NCI-H526 treated with DMSO at 0.1 percent for 48 hours (cell line): ENCODE measurements around the gene TRPM5.
"Not testable (repeated sequence)": the region's sequence is repeated elsewhere in the genome, so short reads cannot be mapped to it uniquely, and the experiment has no call there.

Experiments
- DNase-seq: peaks from one replicate; lab custom pipeline; 2025; lab: John Stamatoyannopoulos, UW

TRPM5 gene

GRCh38 chr11:2443881-2444820 is at the start of gene TRPM5:
TSS of gene TRPM5 (minus strand) at chr11:2444514. CDS start at chr11:2423036, 21,478 bp downstream.
- no peak for DNase-seq

GRCh38 chr11:2489083-2489482 is 44.8 kb upstream of the TRPM5 start:
- DNase-seq, result no peak

GRCh38 chr11:2488004-2488403 is 43.7 kb upstream of the TRPM5 start:
- DNase-seq, result no peak

GRCh38 chr11:2484576-2485125 is 40.3 kb upstream of the TRPM5 start:
- DNase-seq, result no peak

- DNase-seq, result no peak
Observed at GRCh38 chr11:2483426-2483825, 39.1 kb upstream of the TRPM5 start.

- DNase-seq, result no peak
Observed at GRCh38 chr11:2482745-2483144, 38.4 kb upstream of the TRPM5 start.

- DNase-seq, result no peak
Observed at GRCh38 chr11:2482204-2482603, 37.9 kb upstream of the TRPM5 start.

- DNase-seq, result no peak
Observed at GRCh38 chr11:2481253-2481652, 36.9 kb upstream of the TRPM5 start.

- DNase-seq, result no peak
Observed at GRCh38 chr11:2480874-2481220, 36.5 kb upstream of the TRPM5 start.

GRCh38 chr11:2480067-2480873 is 36.0 kb upstream of the TRPM5 start:
- not testable (repeated sequence) for DNase-seq

GRCh38 chr11:2477936-2478335 is 33.6 kb upstream of the TRPM5 start:
- no peak for DNase-seq

- no peak for DNase-seq
Observed at GRCh38 chr11:2477254-2477653, 32.9 kb upstream of the TRPM5 start.

- no peak for DNase-seq
Observed at GRCh38 chr11:2475136-2475918, 31.0 kb upstream of the TRPM5 start.

- DNase-seq, result no peak
Observed at GRCh38 chr11:2474059-2474901, 30.0 kb upstream of the TRPM5 start.

GRCh38 chr11:2473361-2474058 is 29.2 kb upstream of the TRPM5 start:
- no peak for DNase-seq

GRCh38 chr11:2472428-2473186 is 28.3 kb upstream of the TRPM5 start:
- DNase-seq, result no peak

- DNase-seq, result no peak
Observed at GRCh38 chr11:2471804-2472096, 27.4 kb upstream of the TRPM5 start.

- DNase-seq, result no peak
Observed at GRCh38 chr11:2471048-2471803, 26.9 kb upstream of the TRPM5 start.

GRCh38 chr11:2470495-2470894 is 26.2 kb upstream of the TRPM5 start:
- no peak for DNase-seq
